GM10266 (cell line): ENCODE measurements around the gene STON2.
"Not testable (repeated sequence)": the region's sequence is repeated elsewhere in the genome, so short reads cannot be mapped to it uniquely, and the experiment has no call there.

Experiments used
- DNase-seq: peaks from one replicate; pipeline ENCODE4 v3.0.0; 2012; ENCODE audit errors: extremely low spot score
- CTCF ChIP-seq: IDR thresholded peaks from 2 replicates; pipeline ENCODE4 v1.5.1; 2012; ENCODE audit warnings: mild to moderate bottlenecking, low read depth; ENCODE audit not compliant: control insufficient read depth, insufficient read depth; ENCODE audit errors: missing control alignments

The STON2 gene

GRCh38 chr14:81433378-81433777, 33.3 kb upstream of the STON2 start:
- no peak for TF ChIP-seq CTCF
- no peak for DNase-seq

- DNase-seq: no peak
- no peak for TF ChIP-seq CTCF
Observed at GRCh38 chr14:81432219-81432661, 32.1 kb upstream of the STON2 start.

- no peak for TF ChIP-seq CTCF
- no peak for DNase-seq
Observed at GRCh38 chr14:81430235-81430634, 30.1 kb upstream of the STON2 start.

GRCh38 chr14:81429749-81430148, 29.6 kb upstream of the STON2 start:
- DNase-seq: not testable (repeated sequence)

GRCh38 chr14:81429028-81429427, 28.9 kb upstream of the STON2 start:
- DNase-seq: no peak
- TF ChIP-seq CTCF: no peak

- no peak for DNase-seq
- no peak for TF ChIP-seq CTCF
Observed at GRCh38 chr14:81427348-81428058, 27.4 kb upstream of the STON2 start.

- no peak for DNase-seq
- no peak for TF ChIP-seq CTCF
Observed at GRCh38 chr14:81423504-81423903, 23.4 kb upstream of the STON2 start.
